Type B pancreatic cell (in vitro differentiated cells): ENCODE measurements around the gene DNAH6. TPM values are rescaled to one million over a fixed set of nuclear protein-coding genes. Genes with fewer than 3 reads are reported as not detected.
"Not testable (repeated sequence)": the region's sequence is repeated elsewhere in the genome, so short reads cannot be mapped to it uniquely, and the experiment has no call there.

Source experiments
- DNase-seq: peaks from one replicate; pipeline ENCODE4 v3.0.0; 2021; ENCODE audit warnings: mixed read lengths; ENCODE audit not compliant: unreplicated experiment; ENCODE audit errors: extremely low spot score
- H3K27ac Mint-ChIP-seq: 2 replicates; pipeline ENCODE4 v1.8.0; 2021; ENCODE audit warnings: mild to moderate bottlenecking, mixed read lengths
- H3K27me3 Mint-ChIP-seq: 2 replicates; pipeline ENCODE4 v1.8.0; 2021; ENCODE audit warnings: mixed read lengths
- H3K36me3 Mint-ChIP-seq: 2 replicates; pipeline ENCODE4 v1.8.0; 2021; ENCODE audit warnings: mixed read lengths
- H3K4me1 Mint-ChIP-seq: one replicate; pipeline ENCODE4 v1.8.0; 2021; ENCODE audit warnings: mixed read lengths; ENCODE audit not compliant: unreplicated experiment
- H3K4me3 Mint-ChIP-seq: 2 replicates; pipeline ENCODE4 v1.8.0; 2021; ENCODE audit warnings: mild to moderate bottlenecking, mixed read lengths
- H3K9me3 Mint-ChIP-seq: 2 replicates; pipeline ENCODE4 v1.8.0; 2021; ENCODE audit warnings: mixed read lengths
- CTCF ChIP-seq: fragments of 200-600 bp; sonication (generic); conservative IDR thresholded peaks from 2 replicates; pipeline ENCODE4 v1.5.0; 2021; ENCODE audit warnings: antibody characterized with exemption, mild to moderate bottlenecking
- total RNA-seq: library from RNA; stranded (reverse); gene quantifications from 2 replicates; pipeline ENCODE4 v1.2.1, GENCODE V29; 2021; ENCODE audit warnings: low replicate concordance

The DNAH6 gene
- total RNA-seq, 1 donor from 2014 or later: 3.8 TPM

- no peaks in the 10 kb centered on the region for H3K36me3 Mint-ChIP-seq
- TF ChIP-seq CTCF: no peak
- no peaks in the 10 kb centered on the region for H3K9me3 Mint-ChIP-seq
- H3K27me3 Mint-ChIP-seq: peaks cover 16% of the 10 kb centered on the region
- H3K4me1 Mint-ChIP-seq: no peaks in the 10 kb centered on the region
- no peak overlapping the region for H3K27ac Mint-ChIP-seq
- DNase-seq: no peak
- H3K4me3 Mint-ChIP-seq: no peak overlapping the region
Measured at GRCh38 chr2:84537251-84537650, 21.0 kb downstream of the DNAH6 start.

- DNase-seq: no peak
- H3K36me3 Mint-ChIP-seq: no peaks in the 10 kb centered on the region
- TF ChIP-seq CTCF: no peak
- no peak overlapping the region for H3K4me3 Mint-ChIP-seq
- H3K9me3 Mint-ChIP-seq: no peaks in the 10 kb centered on the region
- H3K27me3 Mint-ChIP-seq: peaks cover 13% of the 10 kb centered on the region
- no peaks in the 10 kb centered on the region for H3K4me1 Mint-ChIP-seq
- no peak overlapping the region for H3K27ac Mint-ChIP-seq
Measured at GRCh38 chr2:84539729-84540128, 23.4 kb downstream of the DNAH6 start.

GRCh38 chr2:84545005-84545404 lies 28.7 kb downstream of the DNAH6 start:
- H3K4me1 Mint-ChIP-seq: no peaks in the 10 kb centered on the region
- H3K36me3 Mint-ChIP-seq: no peaks in the 10 kb centered on the region
- DNase-seq: no peak
- H3K27me3 Mint-ChIP-seq: peaks cover 17% of the 10 kb centered on the region
- TF ChIP-seq CTCF: no peak
- H3K4me3 Mint-ChIP-seq: no peak overlapping the region
- H3K9me3 Mint-ChIP-seq: no peaks in the 10 kb centered on the region
- no peak overlapping the region for H3K27ac Mint-ChIP-seq

GRCh38 chr2:84546551-84546950 lies 30.3 kb downstream of the DNAH6 start:
- no peaks in the 10 kb centered on the region for H3K36me3 Mint-ChIP-seq
- no peak overlapping the region for H3K27ac Mint-ChIP-seq
- H3K9me3 Mint-ChIP-seq: no peaks in the 10 kb centered on the region
- DNase-seq: no peak
- peaks cover 14% of the 10 kb centered on the region for H3K27me3 Mint-ChIP-seq
- no peak for TF ChIP-seq CTCF
- no peaks in the 10 kb centered on the region for H3K4me1 Mint-ChIP-seq
- H3K4me3 Mint-ChIP-seq: no peak overlapping the region

- H3K4me3 Mint-ChIP-seq: no peak overlapping the region
- peaks cover 9% of the 10 kb centered on the region for H3K27me3 Mint-ChIP-seq
- H3K4me1 Mint-ChIP-seq: no peaks in the 10 kb centered on the region
- no peaks in the 10 kb centered on the region for H3K9me3 Mint-ChIP-seq
- no peak overlapping the region for H3K27ac Mint-ChIP-seq
- no peak for DNase-seq
- H3K36me3 Mint-ChIP-seq: no peaks in the 10 kb centered on the region
- TF ChIP-seq CTCF: no peak
Measured at GRCh38 chr2:84548303-84548702, 32.0 kb downstream of the DNAH6 start.

GRCh38 chr2:84550916-84551315 lies 34.6 kb downstream of the DNAH6 start:
- DNase-seq: no peak
- Mint-ChIP-seq H3K9me3 (no peaks in the 10 kb centered on the region), H3K27me3 (peaks cover 7% of the 10 kb centered on the region), H3K27ac (no peak overlapping the region), H3K4me3 (no peak overlapping the region), H3K4me1 (no peaks in the 10 kb centered on the region), H3K36me3 (no peaks in the 10 kb centered on the region)
- no peak for TF ChIP-seq CTCF

GRCh38 chr2:84551526-84551925 lies 35.2 kb downstream of the DNAH6 start:
- H3K9me3 Mint-ChIP-seq, H3K27me3 Mint-ChIP-seq, DNase-seq, H3K27ac Mint-ChIP-seq, H3K4me3 Mint-ChIP-seq, H3K4me1 Mint-ChIP-seq, H3K36me3 Mint-ChIP-seq: not testable (repeated sequence)
